Trophoblast cell (in vitro differentiated cells and primary cell): ENCODE data around the gene NPAS4.

ENCODE experiments used
- DNase-seq, 2 donors: peaks; one replicate each; pipeline ENCODE4 v3.0.0-alpha.2; 2016
- H2AFZ ChIP-seq: 2 replicates; pipeline ENCODE4 v1.6.1; 2013; ENCODE audit warnings: low read length, moderate library complexity, mild to moderate bottlenecking; ENCODE audit not compliant: insufficient read depth, poor library complexity
- H2AK5ac ChIP-seq: 2 replicates; pipeline ENCODE4 v1.6.1; 2013; ENCODE audit warnings: mild to moderate bottlenecking, low read length
- H2BK120ac ChIP-seq: 2 replicates; pipeline ENCODE4 v1.6.1; 2013; ENCODE audit warnings: low read length, mild to moderate bottlenecking, moderate library complexity; ENCODE audit not compliant: insufficient read depth, poor library complexity
- H2BK12ac ChIP-seq: 2 replicates; pipeline ENCODE4 v1.6.1; 2013; ENCODE audit warnings: mild to moderate bottlenecking, low read length, moderate library complexity
- H2BK5ac ChIP-seq: 2 replicates; pipeline ENCODE4 v1.6.1; 2013; ENCODE audit warnings: low read length, low read depth, moderate library complexity, mild to moderate bottlenecking; ENCODE audit not compliant: poor library complexity
- H3K14ac ChIP-seq: 2 replicates; pipeline ENCODE4 v1.6.1; 2013; ENCODE audit warnings: mild to moderate bottlenecking, low read length
- H3K18ac ChIP-seq: 2 replicates; pipeline ENCODE4 v1.6.1; 2013; ENCODE audit warnings: mild to moderate bottlenecking, low read length
- H3K23ac ChIP-seq: 2 replicates; pipeline ENCODE4 v1.6.1; 2013; ENCODE audit warnings: low read length
- H3K27ac ChIP-seq: 2 replicates; pipeline ENCODE4 v1.5.1; 2013; ENCODE audit warnings: low read depth, mild to moderate bottlenecking, inconsistent platforms, low read length, moderate library complexity
- H3K27me3 ChIP-seq: 2 replicates; pipeline ENCODE4 v1.6.1; 2013; ENCODE audit warnings: inconsistent platforms, mild to moderate bottlenecking, low read length, moderate library complexity; ENCODE audit not compliant: insufficient read depth
- H3K36me3 ChIP-seq, 2 experiments: 1 replicate in 1 of 2; 2 replicates in 1 of 2; pipeline ENCODE4 v1.6.1; 2013; ENCODE audit warnings: low read length in 2 of 2, mild to moderate bottlenecking in 2 of 2, moderate library complexity in 1 of 2; ENCODE audit not compliant: insufficient read depth in 2 of 2, control insufficient read depth in 1 of 2
- H3K4ac ChIP-seq: 2 replicates; pipeline ENCODE4 v1.6.1; 2013; ENCODE audit warnings: low read depth, mild to moderate bottlenecking, low read length, moderate library complexity
- H3K4me1 ChIP-seq, 2 experiments: 1 replicate in 1 of 2; 2 replicates in 1 of 2; pipeline ENCODE4 v1.6.1; 2013; ENCODE audit warnings: low read length in 2 of 2, mild to moderate bottlenecking in 2 of 2, moderate library complexity in 1 of 2; ENCODE audit not compliant: insufficient read depth in 2 of 2, control insufficient read depth in 1 of 2
- H3K4me2 ChIP-seq: 2 replicates; pipeline ENCODE4 v1.6.1; 2013; ENCODE audit warnings: inconsistent platforms, mild to moderate bottlenecking, low read length, moderate library complexity
- H3K4me3 ChIP-seq: 2 replicates; pipeline ENCODE4 v1.5.1; 2013; ENCODE audit warnings: mild to moderate bottlenecking, low read depth, low read length, inconsistent platforms
- H3K79me1 ChIP-seq: one replicate; pipeline ENCODE4 v1.6.1; 2013; ENCODE audit warnings: low read length
- H3K79me2 ChIP-seq: 2 replicates; pipeline ENCODE4 v1.6.1; 2013; ENCODE audit warnings: low read length, mild to moderate bottlenecking; ENCODE audit not compliant: control insufficient read depth, insufficient read depth, poor library complexity
- H3K9ac ChIP-seq: 2 replicates; pipeline ENCODE4 v1.6.1; 2013; ENCODE audit warnings: mild to moderate bottlenecking, low read length
- H3K9me3 ChIP-seq: 2 replicates; pipeline ENCODE4 v1.6.1; 2013; ENCODE audit warnings: low read depth, mild to moderate bottlenecking, control low read depth, inconsistent platforms, low read length; ENCODE audit not compliant: insufficient read depth
- H4K12ac ChIP-seq: 2 replicates; pipeline ENCODE4 v1.6.1; 2013; ENCODE audit warnings: low read depth, mild to moderate bottlenecking, low read length, moderate library complexity
- H4K8ac ChIP-seq: 2 replicates; pipeline ENCODE4 v1.6.1; 2013; ENCODE audit warnings: low read depth, mild to moderate bottlenecking, low read length, moderate library complexity
- H4K91ac ChIP-seq: one replicate; pipeline ENCODE4 v1.6.1; 2013; ENCODE audit warnings: low read depth, mild to moderate bottlenecking, low read length, moderate library complexity
- WGBS: extraction: QIAGEN DNeasy Blood & Tissue Kit; methylation state at CpG from one replicate; pipeline ENCODE4 v1.1.7; 2013; ENCODE audit warnings: missing lambda C conversion rate; ENCODE audit not compliant: insufficient read length, insufficient coverage; ENCODE audit errors: extremely low coverage; 5-methylcytosine and 5-hydroxymethylcytosine counted together

Gene NPAS4

DNA sequence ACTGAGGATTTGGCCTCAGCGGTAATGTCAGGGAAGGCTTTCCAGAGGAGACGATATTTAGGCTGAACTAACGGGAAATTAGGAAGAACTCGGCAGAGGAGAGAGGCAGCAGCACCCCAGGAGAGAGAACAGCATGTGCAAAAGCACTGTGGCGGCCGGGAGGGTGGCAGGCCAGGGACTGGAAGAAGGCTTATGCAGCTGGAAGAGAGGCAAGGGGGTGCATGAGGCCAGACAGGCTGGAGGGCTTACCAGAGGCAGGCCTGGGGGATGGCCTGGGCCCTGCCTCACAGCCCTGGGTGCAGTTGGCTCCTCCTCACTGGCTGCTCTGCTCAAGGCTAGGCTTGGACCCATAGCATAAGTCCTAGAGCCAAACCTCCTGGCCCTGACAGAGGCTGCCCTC lies 7.7 kb upstream of the NPAS4 start:
- Histone ChIP-seq H2AFZ (no peak overlapping the region), H3K9ac (no peak overlapping the region), H3K14ac (no peak overlapping the region), H3K4me2 (no peak overlapping the region), H2BK120ac (no peak overlapping the region), H3K23ac (no peak overlapping the region), H4K12ac (no peak overlapping the region), H2BK12ac (no peak overlapping the region), H4K91ac (no peak overlapping the region), H3K4me3 (no peak overlapping the region), H3K9me3 (no peaks in the 10 kb centered on the region), H2AK5ac (no peak overlapping the region), H4K8ac (no peak overlapping the region), H3K79me2 (no peaks in the 10 kb centered on the region), H3K79me1 (no peaks in the 10 kb centered on the region), H3K36me3 (no peaks in the 10 kb centered on the region), H3K4me1 (peaks cover 3 to 5% of the 10 kb centered on the region in 2 experiments), H2BK5ac (no peak overlapping the region), H3K4ac (no peak overlapping the region), H3K27ac (no peak overlapping the region), H3K27me3 (no peaks in the 10 kb centered on the region), H3K18ac (no peak overlapping the region)
- WGBS, result no CpG with 5 or more reads among the region's 6 CpGs
- no peak for DNase-seq

GRCh38 chr11:66414120-66414934 lies 6.5 kb upstream of the NPAS4 start:
- H2BK12ac ChIP-seq, result no peak overlapping the region
- DNase-seq, result peak in 1 of 2 donors; percentile 17
- no CpG with 5 or more reads among the region's 12 CpGs for WGBS

DNA sequence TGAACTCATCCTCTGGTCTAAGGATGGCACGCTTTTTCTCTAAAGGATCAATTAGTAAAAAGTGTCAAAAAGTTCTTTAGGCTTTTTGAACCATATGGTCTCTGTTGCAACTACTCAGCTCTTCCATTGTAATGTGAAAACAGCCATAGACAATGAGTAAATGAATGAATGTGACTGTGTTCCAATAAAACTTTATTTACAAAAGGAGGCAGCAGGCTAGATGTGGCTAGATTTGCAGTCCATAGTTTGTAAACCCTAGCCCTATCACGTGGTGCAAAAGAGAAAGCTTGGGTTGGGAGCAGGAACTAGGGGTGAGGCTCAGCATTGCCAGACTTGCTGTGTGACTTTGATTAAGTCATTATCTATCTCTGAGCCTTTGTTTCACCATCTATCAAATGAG lies 5.4 kb upstream of the NPAS4 start:
- no CpG with 5 or more reads among the region's 2 CpGs for WGBS
- Histone ChIP-seq H3K79me1 (no peaks in the 10 kb centered on the region), H3K27me3 (peaks cover 14% of the 10 kb centered on the region), H3K4me1 (peaks cover 5 to 6% of the 10 kb centered on the region in 2 experiments), H3K4me2 (no peak overlapping the region), H2BK120ac (no peak overlapping the region), H4K91ac (no peak overlapping the region), H3K14ac (no peak overlapping the region), H2AFZ (no peak overlapping the region), H3K27ac (no peak overlapping the region), H3K23ac (no peak overlapping the region), H3K4me3 (no peak overlapping the region), H2AK5ac (no peak overlapping the region), H4K12ac (no peak overlapping the region), H3K79me2 (no peaks in the 10 kb centered on the region), H4K8ac (no peak overlapping the region), H3K18ac (no peak overlapping the region), H3K36me3 (no peaks in the 10 kb centered on the region), H2BK12ac (no peak overlapping the region), H3K9ac (no peak overlapping the region), H3K9me3 (no peaks in the 10 kb centered on the region), H2BK5ac (no peak overlapping the region), H3K4ac (no peak overlapping the region)
- DNase-seq, result no peak

More at GRCh38 chr11:66414120-66414934, 6.5 kb upstream of the NPAS4 start:
- Histone ChIP-seq H4K12ac (no peak overlapping the region), H2BK5ac (no peak overlapping the region), H3K4me1 (peaks cover 5% of the 10 kb centered on the region in 2 experiments), H3K79me2 (no peaks in the 10 kb centered on the region), H2AK5ac (no peak overlapping the region), H3K79me1 (no peaks in the 10 kb centered on the region), H3K23ac (no peak overlapping the region), H3K27ac (no peak overlapping the region), H3K4me2 (no peak overlapping the region), H4K91ac (no peak overlapping the region), H3K9ac (no peak overlapping the region), H2BK120ac (no peak overlapping the region), H3K36me3 (no peaks in the 10 kb centered on the region), H3K9me3 (no peaks in the 10 kb centered on the region), H3K14ac (no peak overlapping the region), H3K27me3 (peaks cover 5% of the 10 kb centered on the region), H4K8ac (no peak overlapping the region), H2AFZ (no peak overlapping the region), H3K4me3 (no peak overlapping the region), H3K18ac (no peak overlapping the region), H3K4ac (no peak overlapping the region)

- H3K79me2 ChIP-seq, result no peaks in the 10 kb centered on the region
- no peak overlapping the region for H2BK5ac ChIP-seq
- H3K9ac ChIP-seq, result no peak overlapping the region
- H3K27ac ChIP-seq, result no peak overlapping the region
- H3K4me1 ChIP-seq, result peaks cover 5 to 6% of the 10 kb centered on the region in 2 experiments
- H2BK120ac ChIP-seq, result no peak overlapping the region
- H3K23ac ChIP-seq, result no peak overlapping the region
- H3K36me3 ChIP-seq, result no peaks in the 10 kb centered on the region
- H3K18ac ChIP-seq, result no peak overlapping the region
- no peak overlapping the region for H3K4ac ChIP-seq
- H3K9me3 ChIP-seq, result no peaks in the 10 kb centered on the region
- no peak overlapping the region for H3K4me2 ChIP-seq
- no peak for DNase-seq
- no peaks in the 10 kb centered on the region for H3K79me1 ChIP-seq
- H4K12ac ChIP-seq, result no peak overlapping the region
- no peak overlapping the region for H3K4me3 ChIP-seq
- H2AFZ ChIP-seq, result no peak overlapping the region
- WGBS, result no CpG with 5 or more reads among the region's 11 CpGs
- H2AK5ac ChIP-seq, result no peak overlapping the region
- H4K8ac ChIP-seq, result no peak overlapping the region
- H3K27me3 ChIP-seq, result peaks cover 24% of the 10 kb centered on the region
- H3K14ac ChIP-seq, result no peak overlapping the region
- H2BK12ac ChIP-seq, result no peak overlapping the region
- H4K91ac ChIP-seq, result no peak overlapping the region
Observed at GRCh38 chr11:66417000-66417399, 3.8 kb upstream of the NPAS4 start.
